Breast epithelium (tissue), 3 donors: Measurements from ENCODE around the gene KRT12.

ENCODE experiments used
- CTCF ChIP-seq, 3 donors: fragments of 450-650 bp; IDR thresholded peaks; one replicate each; pipeline ENCODE4 v1.5.1; 2016 to 2017; ENCODE audit warnings: antibody characterized with exemption in 3 of 3, mild to moderate bottlenecking in 3 of 3, moderate library complexity in 3 of 3
- POLR2A ChIP-seq: fragments of 450-650 bp; IDR thresholded peaks from one replicate; pipeline ENCODE4 v1.6.1; 2016; ENCODE audit warnings: antibody characterized with exemption, mild to moderate bottlenecking, moderate library complexity
- POLR2AphosphoS5 ChIP-seq, 3 donors: sonication (generic); formaldehyde crosslinking; IDR thresholded peaks; one replicate each; pipeline ENCODE4 v1.6.1; 2017; ENCODE audit warnings: antibody characterized with exemption in 3 of 3

GRCh38 chr17:40910441-40910841, 43.4 kb upstream of the KRT12 start:
- no peak for TF ChIP-seq CTCF (IDR thresholded peaks at IDR 0.05)
- TF ChIP-seq POLR2A: no peak
- peak in 1 of 3 donors; percentile 31 for TF ChIP-seq POLR2AphosphoS5 (IDR thresholded peaks at IDR 0.05)
